Activated T-cell treated with anti-CD3 and anti-CD28 coated beads, Interleukin-2, amount 50 U/mL, for 24 hours (primary cell): ENCODE data around the gene FNDC11.

Source experiments
- DNase-seq: peaks from one replicate; pipeline ENCODE4 v3.0.0-alpha.2; 2020
- H3K27ac Mint-ChIP-seq: 2 replicates; pipeline ENCODE4 v1.8.0; 2020; ENCODE audit warnings: mild to moderate bottlenecking, mixed read lengths
- H3K27me3 Mint-ChIP-seq: 2 replicates; pipeline ENCODE4 v1.8.0; 2020; ENCODE audit warnings: mixed read lengths
- H3K36me3 Mint-ChIP-seq: 2 replicates; pipeline ENCODE4 v1.8.0; 2020; ENCODE audit warnings: low read depth, mixed read lengths
- H3K4me1 Mint-ChIP-seq: 2 replicates; pipeline ENCODE4 v1.8.0; 2020; ENCODE audit warnings: low read depth, mixed read lengths
- H3K4me3 Mint-ChIP-seq: 2 replicates; pipeline ENCODE4 v1.8.0; 2020; ENCODE audit warnings: mild to moderate bottlenecking, moderate library complexity, mixed read lengths
- H3K9me3 Mint-ChIP-seq: 2 replicates; pipeline ENCODE4 v1.8.0; 2020; ENCODE audit warnings: mixed read lengths

Gene FNDC11

DNA sequence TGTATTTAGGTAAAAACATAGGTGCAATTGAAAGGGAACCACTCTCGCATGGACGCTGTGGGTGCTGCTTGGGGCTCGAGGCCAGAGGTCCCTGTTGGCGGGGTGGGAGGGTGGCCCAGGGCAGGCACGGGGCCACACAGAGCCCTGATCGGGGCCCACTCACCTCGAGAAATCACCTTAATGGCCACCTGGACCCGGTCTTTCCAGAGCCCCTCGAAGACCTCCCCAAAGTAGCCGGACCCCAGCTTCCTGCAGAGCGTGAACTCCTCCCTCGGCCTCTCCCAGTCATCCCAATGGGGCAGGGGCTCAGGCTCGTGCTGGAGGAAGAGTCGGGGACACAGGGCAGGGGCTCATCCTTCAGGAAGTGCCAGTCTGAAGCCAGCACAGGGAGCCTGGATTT, 20.6 kb upstream of the FNDC11 start:
- H3K27ac Mint-ChIP-seq: no peak overlapping the region

DNA sequence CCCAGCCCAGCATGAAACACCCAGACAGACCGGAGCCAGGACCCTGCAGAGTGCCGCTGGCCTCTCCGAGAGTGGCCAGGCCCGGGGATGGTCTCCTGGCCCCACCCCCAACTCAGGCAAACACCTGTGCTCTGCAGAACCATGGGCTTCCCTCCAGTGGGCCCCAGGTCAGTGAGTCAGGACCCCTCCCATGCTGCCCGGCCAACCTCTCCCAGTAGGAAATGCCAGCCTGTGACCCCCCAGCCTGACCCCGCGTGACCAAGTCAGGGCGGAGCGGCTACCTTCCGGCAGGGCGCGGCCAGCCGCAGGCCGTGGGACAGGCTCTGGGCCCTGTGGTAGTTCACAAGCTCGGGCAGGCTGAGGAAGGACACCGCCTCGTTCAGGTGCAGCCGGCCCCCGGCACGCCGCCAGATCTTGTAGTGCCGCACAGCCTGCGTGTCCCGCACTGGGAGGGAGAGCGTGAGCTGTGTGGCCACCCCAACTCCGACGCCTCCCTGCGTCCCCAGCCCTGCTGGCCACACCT, 20.0 kb upstream of the FNDC11 start:
- H3K4me3 Mint-ChIP-seq: no peak overlapping the region
- H3K27ac Mint-ChIP-seq: no peak overlapping the region
- peaks cover 18% of the 10 kb centered on the region for H3K4me1 Mint-ChIP-seq
- no peak for DNase-seq
- H3K36me3 Mint-ChIP-seq: no peaks in the 10 kb centered on the region
- no peaks in the 10 kb centered on the region for H3K9me3 Mint-ChIP-seq
- H3K27me3 Mint-ChIP-seq: no peaks in the 10 kb centered on the region

More for the DNA sequence above, 20.6 kb upstream of the FNDC11 start:
- DNase-seq: no peak
- H3K4me1 Mint-ChIP-seq: peaks cover 19% of the 10 kb centered on the region
- no peaks in the 10 kb centered on the region for H3K36me3 Mint-ChIP-seq
- no peak overlapping the region for H3K4me3 Mint-ChIP-seq
- H3K27me3 Mint-ChIP-seq: no peaks in the 10 kb centered on the region
- no peaks in the 10 kb centered on the region for H3K9me3 Mint-ChIP-seq

DNA sequence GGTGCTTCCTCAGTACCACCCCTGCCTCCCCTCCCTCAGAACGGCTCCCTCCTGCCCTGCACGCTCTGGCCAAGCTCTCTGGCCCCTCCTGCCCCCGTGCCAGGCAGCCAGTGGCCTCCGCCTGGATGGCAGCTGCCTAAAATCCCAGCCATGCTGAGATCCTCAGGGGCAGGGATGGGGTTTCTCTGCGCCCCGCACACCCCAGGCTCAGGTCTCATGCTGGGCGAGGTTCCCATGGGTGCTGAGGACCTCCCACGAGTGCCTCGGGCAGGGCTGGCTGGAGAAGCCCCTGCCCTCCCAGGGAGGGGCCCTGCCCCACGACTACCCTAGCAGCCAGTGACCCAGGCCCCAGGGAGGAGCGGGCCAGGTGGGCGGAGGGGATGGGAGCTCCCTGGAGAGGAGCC, 19.5 kb upstream of the FNDC11 start:
- Mint-ChIP-seq H3K36me3 (no peaks in the 10 kb centered on the region), H3K4me3 (no peak overlapping the region), H3K9me3 (no peaks in the 10 kb centered on the region), H3K4me1 (peaks cover 14% of the 10 kb centered on the region), H3K27me3 (no peaks in the 10 kb centered on the region), H3K27ac (no peak overlapping the region)
- DNase-seq: no peak

DNA sequence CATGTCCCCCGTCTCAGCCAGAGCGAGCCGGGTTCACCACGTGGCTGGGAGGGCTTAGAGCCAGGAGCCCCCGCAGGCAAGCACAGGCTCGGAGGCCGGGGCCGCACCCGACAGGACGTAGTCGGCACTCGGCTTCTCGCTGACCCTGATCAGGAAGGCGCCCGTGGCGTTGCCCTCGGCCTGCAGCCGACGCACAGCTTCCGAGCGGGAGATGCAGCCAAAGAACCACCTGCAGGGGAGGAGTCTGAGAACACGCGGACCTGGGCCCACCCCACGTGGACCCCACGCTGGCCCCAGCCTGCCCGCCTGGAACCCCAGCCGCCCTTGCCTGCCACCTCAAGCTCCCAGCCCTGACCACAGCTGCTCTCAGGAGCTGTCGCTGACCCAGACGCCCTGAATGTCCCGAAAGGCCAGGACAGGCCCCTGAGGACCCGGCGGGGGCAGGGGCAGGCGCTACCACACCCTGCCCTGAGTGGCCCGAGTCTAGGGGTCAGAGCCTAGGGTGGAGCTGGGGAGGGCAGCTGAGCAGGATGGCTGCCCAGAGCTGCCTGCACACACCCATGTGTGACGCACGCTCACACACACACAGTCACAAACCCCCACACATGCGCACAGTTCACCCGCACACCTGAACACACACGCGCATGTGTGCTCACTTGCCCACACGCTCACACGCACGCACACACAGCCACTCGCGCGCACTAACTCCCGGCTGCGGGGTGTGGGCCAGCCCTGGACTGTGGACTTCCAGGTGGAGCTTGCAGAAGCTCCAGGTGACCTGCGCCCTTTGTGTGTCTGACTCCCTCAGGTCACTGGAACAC, 18.9 kb upstream of the FNDC11 start:
- no peak overlapping the region for H3K4me3 Mint-ChIP-seq
- peak overlapping the region; percentile 22 for H3K27ac Mint-ChIP-seq
- H3K9me3 Mint-ChIP-seq: no peaks in the 10 kb centered on the region
- no peaks in the 10 kb centered on the region for H3K27me3 Mint-ChIP-seq
- no peak for DNase-seq
- H3K36me3 Mint-ChIP-seq: no peaks in the 10 kb centered on the region
- peaks cover 15% of the 10 kb centered on the region for H3K4me1 Mint-ChIP-seq

DNA sequence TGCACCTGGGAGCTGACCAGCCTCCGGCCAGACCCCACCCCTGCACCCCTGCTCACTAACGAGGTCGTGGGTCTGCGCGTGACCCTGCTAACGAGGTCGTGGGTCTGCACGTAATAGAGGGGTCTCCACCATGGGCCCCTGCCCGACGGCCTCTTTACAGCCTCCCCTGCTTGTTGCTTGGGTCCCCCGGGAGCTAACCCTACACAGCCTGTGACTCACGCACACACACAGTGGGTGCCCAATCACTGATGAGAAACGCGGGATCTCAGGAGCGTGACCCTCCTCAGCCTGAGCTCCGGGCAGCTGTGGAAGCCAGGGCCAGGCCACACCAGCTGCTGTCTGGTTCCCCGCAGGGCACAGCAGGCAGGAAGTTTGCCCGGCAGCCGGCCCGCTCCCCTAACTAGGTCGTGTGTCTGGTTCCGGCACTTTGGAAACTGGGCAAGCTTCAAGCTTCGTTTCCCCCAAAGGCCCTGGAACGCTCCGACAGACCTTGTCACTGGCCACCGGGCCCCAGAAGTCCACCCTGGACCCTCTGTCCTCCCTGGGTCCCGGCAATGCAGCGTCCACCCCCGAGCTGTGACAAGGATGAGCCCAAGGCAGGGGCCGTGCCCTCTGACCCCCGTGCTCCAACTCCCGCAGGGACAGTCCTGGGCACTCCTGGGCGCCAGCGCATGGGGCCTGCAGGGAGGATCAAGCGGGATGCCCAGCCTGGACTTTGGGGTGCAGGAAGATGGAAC, 17.6 kb upstream of the FNDC11 start:
- no peaks in the 10 kb centered on the region for H3K9me3 Mint-ChIP-seq
- H3K27me3 Mint-ChIP-seq: no peaks in the 10 kb centered on the region
- no peak overlapping the region for H3K27ac Mint-ChIP-seq
- H3K36me3 Mint-ChIP-seq: no peaks in the 10 kb centered on the region
- peaks cover 19% of the 10 kb centered on the region for H3K4me1 Mint-ChIP-seq
- H3K4me3 Mint-ChIP-seq: no peak overlapping the region
- DNase-seq: no peak

DNA sequence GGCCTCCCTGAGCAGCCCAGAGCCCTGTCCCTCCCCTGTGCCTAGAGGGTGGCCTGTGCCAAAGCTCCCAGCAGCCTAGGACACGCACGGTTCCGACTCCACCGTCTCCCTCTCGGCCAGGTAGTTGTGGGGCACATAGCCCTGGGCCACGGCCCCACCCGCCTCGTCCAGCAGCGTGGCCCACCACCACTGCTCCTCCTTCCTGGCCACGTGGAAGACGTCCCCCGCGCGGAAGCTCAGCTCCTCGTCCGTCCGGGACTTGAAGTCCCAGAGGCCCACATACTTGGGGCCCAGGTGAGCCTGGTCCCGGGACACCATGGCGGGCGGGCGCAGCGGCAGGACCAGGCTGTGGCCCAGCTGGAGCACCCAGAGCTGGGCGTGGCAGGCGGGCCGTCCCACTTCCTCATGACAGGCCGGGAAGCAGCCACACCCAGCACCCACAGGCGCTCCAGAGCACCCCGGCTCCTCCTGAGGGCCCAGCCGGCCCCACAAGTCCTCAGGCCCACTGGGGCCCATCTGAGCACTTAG, 16.9 kb upstream of the FNDC11 start, which contains the start of gene PTK6:
PTK6 (minus strand) TSS at position 380 of the 528 bp plus-strand sequence; CDS start at position 318, 62 bp downstream.
- peak within 1 kb of the TSS; percentile 84 for H3K27ac Mint-ChIP-seq
- H3K27me3 Mint-ChIP-seq: no peaks in the 10 kb centered on the region
- H3K4me1 Mint-ChIP-seq: peaks cover 19% of the 10 kb centered on the region
- no peaks in the 10 kb centered on the region for H3K9me3 Mint-ChIP-seq
- H3K36me3 Mint-ChIP-seq: no peaks in the 10 kb centered on the region
- H3K4me3 Mint-ChIP-seq: peak within 1 kb of the TSS; percentile 62
- DNase-seq: no peak

DNA sequence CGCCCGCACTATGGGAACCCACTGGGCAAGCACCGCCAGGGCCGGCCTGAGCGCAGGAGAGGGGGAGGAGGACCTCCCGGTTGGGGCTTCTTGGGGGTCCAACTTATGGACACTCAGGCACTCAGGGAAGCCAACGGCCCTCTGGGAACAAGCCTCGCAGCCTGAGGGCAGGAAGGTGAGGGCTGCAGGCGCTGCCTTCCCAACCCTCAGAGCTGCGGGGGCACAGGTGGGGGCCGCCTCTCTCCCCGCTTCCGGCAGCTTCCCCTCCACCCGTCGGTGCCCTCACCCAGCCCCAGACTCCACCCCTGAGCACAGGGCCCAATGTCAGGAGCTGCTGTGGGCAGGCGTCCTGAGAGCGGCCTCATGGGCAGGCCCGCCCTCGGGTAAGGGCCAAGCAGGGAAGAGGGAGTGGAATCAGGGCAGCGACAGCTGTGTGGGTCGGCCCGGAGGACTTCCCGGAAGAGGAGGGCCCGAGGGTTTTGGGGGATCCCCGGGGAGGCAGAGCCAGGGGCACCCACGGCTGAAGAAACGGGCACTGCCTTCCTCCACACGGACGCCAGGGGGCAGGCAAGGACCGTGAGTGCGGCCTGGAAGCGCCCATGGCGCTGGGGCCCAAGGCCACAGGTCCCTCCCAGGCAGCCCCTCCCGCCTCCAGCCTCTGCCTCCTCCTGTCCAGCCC, 16.3 kb upstream of the FNDC11 start:
- peak overlapping the region; percentile 62 for H3K4me3 Mint-ChIP-seq
- H3K4me1 Mint-ChIP-seq: peaks cover 19% of the 10 kb centered on the region
- H3K27ac Mint-ChIP-seq: peak overlapping the region; percentile 84
- peak; percentile 97 for DNase-seq
- H3K36me3 Mint-ChIP-seq: no peaks in the 10 kb centered on the region
- no peaks in the 10 kb centered on the region for H3K27me3 Mint-ChIP-seq
- H3K9me3 Mint-ChIP-seq: no peaks in the 10 kb centered on the region

DNA sequence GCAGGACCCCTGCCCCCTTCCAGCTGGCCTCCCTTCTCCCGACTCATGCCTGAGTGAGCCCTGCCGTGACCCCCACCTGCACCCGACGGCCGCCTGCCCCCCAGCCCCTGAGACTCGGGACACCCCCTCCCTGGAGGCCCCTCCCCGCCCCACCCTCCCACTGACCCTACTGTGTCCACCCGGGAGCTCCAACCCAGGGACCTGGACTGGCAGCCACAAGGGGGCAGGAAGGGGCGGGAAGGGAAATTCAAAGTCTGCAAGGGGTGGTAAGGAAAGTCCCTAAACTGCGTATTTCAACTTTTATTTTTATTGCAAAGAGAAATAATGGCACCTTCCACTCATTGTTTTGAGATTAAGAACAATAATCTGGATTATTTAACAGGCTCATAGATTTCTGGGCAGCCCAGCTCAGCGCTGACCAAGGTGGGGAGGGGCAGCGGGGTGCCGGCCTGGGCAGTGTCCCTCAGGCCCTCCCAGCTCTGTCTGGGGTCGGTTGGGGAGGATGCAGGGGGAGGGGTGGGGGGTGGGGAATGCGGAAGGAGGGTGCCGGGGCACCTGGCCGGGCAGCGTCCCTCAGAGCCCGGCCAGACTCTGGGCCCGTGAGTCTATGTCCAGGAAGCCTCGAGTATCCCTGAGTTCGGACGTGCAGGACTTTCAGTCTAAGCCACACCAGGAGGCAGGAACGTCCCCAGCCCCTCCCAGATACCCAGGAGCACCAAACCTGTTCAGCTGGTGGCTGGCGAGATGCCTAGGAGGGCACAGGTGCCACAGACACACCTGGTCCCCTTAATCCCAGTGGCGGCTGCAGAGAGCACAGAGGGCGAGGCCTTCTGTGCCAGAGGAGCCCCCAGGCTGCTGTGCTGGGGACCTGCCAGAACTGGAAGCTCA, 15.5 kb upstream of the FNDC11 start:
- DNase-seq: no peak
- peak overlapping the region; percentile 50 for H3K4me3 Mint-ChIP-seq
- no peaks in the 10 kb centered on the region for H3K27me3 Mint-ChIP-seq
- H3K4me1 Mint-ChIP-seq: peaks cover 19% of the 10 kb centered on the region
- H3K9me3 Mint-ChIP-seq: no peaks in the 10 kb centered on the region
- H3K27ac Mint-ChIP-seq: peak overlapping the region; percentile 84
- no peaks in the 10 kb centered on the region for H3K36me3 Mint-ChIP-seq

DNA sequence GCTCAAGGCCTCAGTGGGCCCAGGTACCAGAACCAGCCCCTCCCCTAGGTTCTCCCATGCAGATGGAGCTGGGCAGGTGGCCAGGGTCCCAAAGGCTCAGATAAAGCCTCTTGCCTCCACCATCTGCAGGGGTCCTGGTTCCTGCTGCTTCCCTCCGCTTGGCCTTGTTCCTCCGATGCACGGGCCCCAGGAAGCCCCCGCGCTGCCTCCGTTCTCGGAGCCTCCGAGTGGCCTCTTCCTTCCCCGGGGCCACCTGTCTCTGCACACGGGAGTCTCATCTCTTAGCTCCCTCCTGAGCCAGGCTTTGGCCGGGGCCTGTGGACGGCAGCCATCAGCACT, 14.9 kb upstream of the FNDC11 start:
- Mint-ChIP-seq H3K9me3 (no peaks in the 10 kb centered on the region), H3K36me3 (no peaks in the 10 kb centered on the region), H3K4me3 (no peak overlapping the region), H3K27me3 (no peaks in the 10 kb centered on the region), H3K4me1 (peaks cover 19% of the 10 kb centered on the region), H3K27ac (no peak overlapping the region)
- DNase-seq: no peak

DNA sequence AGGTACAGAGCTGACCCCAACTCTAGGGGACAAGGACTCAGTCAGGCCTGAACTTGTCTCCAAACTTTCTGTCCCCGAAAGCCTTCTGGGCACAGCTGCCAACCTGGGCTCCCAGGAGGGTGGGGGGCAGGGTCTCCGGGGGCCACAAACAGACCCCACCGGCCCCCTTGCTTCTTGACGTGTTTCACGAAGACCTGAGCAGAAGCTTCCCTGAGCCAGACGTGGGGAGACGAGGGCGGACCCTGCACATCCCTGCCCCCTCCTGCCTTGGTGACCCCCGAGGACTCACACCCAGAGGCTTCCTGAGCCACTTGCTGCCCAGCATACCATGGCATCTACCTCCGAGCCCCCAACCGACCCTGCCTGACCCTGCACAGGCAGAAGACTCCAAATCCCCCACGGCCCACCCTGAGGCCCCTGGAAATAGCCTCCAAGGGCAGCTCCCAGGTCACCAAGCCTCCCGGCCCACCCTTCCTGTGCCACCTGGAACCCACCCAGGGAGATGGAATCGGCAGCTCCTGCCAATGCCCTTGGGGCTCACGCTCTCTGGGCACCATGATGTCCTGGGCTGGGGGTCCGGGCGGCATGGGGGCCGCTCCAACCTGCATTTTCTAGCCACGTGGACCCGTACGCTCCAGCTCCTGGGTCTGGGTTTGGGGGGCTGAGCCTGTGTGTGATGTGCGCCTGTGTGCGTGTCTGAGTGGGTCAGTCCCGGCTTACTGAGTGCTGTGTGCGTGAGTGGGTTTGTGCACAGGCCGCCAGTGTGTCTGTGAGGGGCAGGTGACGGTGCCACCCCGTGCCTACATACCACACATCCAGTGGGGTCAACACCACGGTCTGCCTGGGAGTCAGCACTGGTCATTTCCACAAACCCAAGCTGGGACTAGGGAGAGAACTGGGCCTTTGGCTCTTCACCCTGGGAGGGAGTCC, 14.3 kb upstream of the FNDC11 start:
- H3K27ac Mint-ChIP-seq: no peak overlapping the region
- H3K36me3 Mint-ChIP-seq: no peaks in the 10 kb centered on the region
- no peak overlapping the region for H3K4me3 Mint-ChIP-seq

DNA sequence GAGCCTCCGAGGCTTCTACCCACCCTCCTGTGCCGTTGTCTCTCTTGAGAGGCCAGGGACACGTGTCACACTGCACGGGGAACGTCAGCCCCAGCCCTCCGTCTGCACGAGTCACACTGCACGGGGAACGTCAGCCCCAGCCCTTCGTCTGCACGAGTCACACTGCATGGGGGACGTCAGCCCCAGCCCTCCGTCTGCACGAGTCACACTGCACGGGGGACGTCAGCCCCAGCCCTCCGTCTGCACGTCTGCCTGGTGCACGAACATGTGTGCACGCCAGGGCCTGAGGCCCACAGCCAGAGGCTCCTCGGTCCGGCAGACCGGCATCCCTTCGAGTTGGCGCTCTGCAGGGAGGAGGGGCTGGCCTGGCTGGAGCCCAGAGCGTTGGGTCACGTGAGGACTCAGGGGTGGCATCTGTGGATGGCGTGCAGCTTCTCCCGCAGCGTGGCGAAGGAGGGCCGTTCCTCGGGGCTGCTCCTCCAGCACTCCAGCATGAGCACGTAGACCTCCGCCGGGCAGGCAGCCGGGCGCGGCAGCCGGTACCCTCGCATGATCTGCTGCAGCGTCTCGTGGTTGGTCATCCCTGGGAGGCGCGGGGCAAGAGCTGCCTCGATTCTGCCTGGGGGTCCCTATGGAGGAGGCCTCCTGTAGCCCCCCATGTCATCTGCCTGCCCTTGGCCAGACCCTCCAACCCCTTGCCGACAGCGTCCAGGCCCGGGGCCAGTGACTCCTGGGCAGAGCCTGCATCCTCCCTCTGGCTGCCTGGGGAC, 13.4 kb upstream of the FNDC11 start:
- Mint-ChIP-seq H3K4me1 (peaks cover 19% of the 10 kb centered on the region), H3K36me3 (no peaks in the 10 kb centered on the region), H3K27me3 (no peaks in the 10 kb centered on the region), H3K9me3 (no peaks in the 10 kb centered on the region), H3K27ac (no peak overlapping the region), H3K4me3 (no peak overlapping the region)
- DNase-seq: no peak

More for the DNA sequence above, 14.3 kb upstream of the FNDC11 start:
- no peak for DNase-seq
- H3K9me3 Mint-ChIP-seq: no peaks in the 10 kb centered on the region
- no peaks in the 10 kb centered on the region for H3K27me3 Mint-ChIP-seq
- H3K4me1 Mint-ChIP-seq: peaks cover 19% of the 10 kb centered on the region

DNA sequence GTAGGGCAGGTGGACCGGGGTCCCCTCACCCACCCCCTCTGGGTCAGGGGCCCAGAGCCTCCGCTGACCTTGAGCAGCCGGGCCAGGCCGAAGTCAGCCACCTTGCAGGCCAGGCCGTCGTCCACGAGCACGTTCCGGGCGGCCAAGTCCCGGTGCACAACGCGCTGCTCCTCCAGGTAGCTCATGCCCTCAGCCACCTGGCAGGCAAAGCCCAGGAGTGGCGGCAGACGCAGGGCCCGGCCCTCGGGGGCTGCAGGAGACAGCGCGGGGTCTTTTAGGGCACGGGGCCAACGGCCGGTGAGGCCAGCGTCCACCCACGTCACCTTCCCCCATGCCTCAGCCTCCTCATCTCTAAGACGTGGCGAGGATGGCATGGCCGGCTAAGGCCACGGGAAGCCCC, 12.6 kb upstream of the FNDC11 start:
- Mint-ChIP-seq H3K4me3 (no peak overlapping the region), H3K36me3 (no peaks in the 10 kb centered on the region), H3K27me3 (no peaks in the 10 kb centered on the region), H3K4me1 (peaks cover 17% of the 10 kb centered on the region), H3K9me3 (no peaks in the 10 kb centered on the region), H3K27ac (no peak overlapping the region)
- no peak for DNase-seq
